ENCODE results near the gene NPEPL1.

NPEPL1 gene

GRCh38 chr20:58685988-58686387 lies 6.6 kb upstream of the NPEPL1 start:
- no peak for DNase-seq (ENCODE audit: low spot score)

- DNase-seq (ENCODE audit: low spot score): no peak
Measured at GRCh38 chr20:58688414-58688813, 4.2 kb upstream of the NPEPL1 start.

- DNase-seq (ENCODE audit: low spot score): no peak
Measured at GRCh38 chr20:58688840-58689239, 3.8 kb upstream of the NPEPL1 start.

GRCh38 chr20:58690396-58691135 lies 2.0 kb upstream of the NPEPL1 start:
- DNase-seq (ENCODE audit: low spot score): no peak

GRCh38 chr20:58691773-58692578 lies 624 bp upstream of the NPEPL1 start:
- no peak for DNase-seq (ENCODE audit: low spot score)

- peak; percentile 44 for DNase-seq (ENCODE audit: low spot score)
Measured at GRCh38 chr20:58693226-58694006, 816 bp downstream of the NPEPL1 start.

GRCh38 chr20:58694241-58695083 lies 1.9 kb downstream of the NPEPL1 start:
- DNase-seq (ENCODE audit: low spot score): no peak

GRCh38 chr20:58695084-58695722 lies 2.6 kb downstream of the NPEPL1 start:
- DNase-seq (ENCODE audit: low spot score): no peak

GRCh38 chr20:58695895-58696375 lies 3.3 kb downstream of the NPEPL1 start:
- DNase-seq (ENCODE audit: low spot score): no peak

- DNase-seq (ENCODE audit: low spot score): no peak
Measured at GRCh38 chr20:58696411-58696961, 3.9 kb downstream of the NPEPL1 start.

- no peak for DNase-seq (ENCODE audit: low spot score)
Measured at GRCh38 chr20:58697201-58697866, 4.7 kb downstream of the NPEPL1 start.

- DNase-seq (ENCODE audit: low spot score): no peak
Measured at GRCh38 chr20:58697867-58698703, 5.5 kb downstream of the NPEPL1 start.

GRCh38 chr20:58698741-58699622 lies 6.4 kb downstream of the NPEPL1 start:
- no peak for DNase-seq (ENCODE audit: low spot score)

- DNase-seq (ENCODE audit: low spot score): no peak
Measured at GRCh38 chr20:58699623-58700107, 7.1 kb downstream of the NPEPL1 start.

- DNase-seq (ENCODE audit: low spot score): no peak
Measured at GRCh38 chr20:58700121-58700821, 7.7 kb downstream of the NPEPL1 start.

- no peak for DNase-seq (ENCODE audit: low spot score)
Measured at GRCh38 chr20:58700823-58701222, 8.2 kb downstream of the NPEPL1 start.

GRCh38 chr20:58701431-58702160 lies 9.0 kb downstream of the NPEPL1 start:
- DNase-seq (ENCODE audit: low spot score): no peak

Measured in RKO (cell line).